ENCODE results near the gene ANP32B.

GRCh38 chr9:97940741-97941140 lies 42.4 kb upstream of the ANP32B start:
- no peak for TF ChIP-seq ZNF274 (IDR thresholded peaks at IDR 0.05; ENCODE audit: low read depth, low read length)
- TF ChIP-seq YY1 (IDR thresholded peaks at IDR 0.05; ENCODE audit: insufficient read depth, insufficient read length), result no peak
- TF ChIP-seq SUZ12 (IDR thresholded peaks at IDR 0.05; ENCODE audit: extremely low read depth, insufficient read depth, insufficient read length), result no peak

All from NT2/D1 (cell line).